ENCODE data around the gene LRRC8D. TPM values are rescaled to one million over a fixed set of nuclear protein-coding genes. Genes with fewer than 3 reads are reported as not detected.

LRRC8D gene
- total RNA-seq, 1 donor from 2014 or later = 42.1 TPM

DNA sequence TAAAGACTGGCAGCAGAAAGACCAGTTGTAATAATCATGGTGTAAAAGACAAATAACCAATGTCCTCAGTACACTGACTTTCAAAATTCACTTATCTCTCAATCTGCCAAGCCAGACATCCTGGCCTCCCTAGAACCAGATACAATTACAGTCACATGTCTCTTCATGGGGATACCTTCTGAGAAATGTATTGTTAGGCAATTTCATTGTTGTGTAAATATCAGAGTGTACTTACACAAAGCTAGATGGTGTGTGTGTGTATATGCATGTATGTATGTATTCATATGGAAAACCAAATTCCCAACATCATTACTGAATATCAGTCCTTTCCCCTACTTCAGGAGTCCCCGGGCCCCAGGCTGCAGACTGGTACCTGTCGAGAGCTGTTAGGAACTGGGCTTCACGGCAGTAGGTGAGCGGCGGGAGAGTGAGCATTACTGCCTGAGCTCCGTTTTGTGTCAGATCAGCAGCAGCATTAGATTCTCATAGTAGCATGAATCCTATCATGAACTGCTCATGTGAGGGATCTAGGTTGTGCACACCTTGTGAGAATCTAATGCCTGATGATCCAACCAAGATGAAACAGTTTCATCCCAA lies 108.7 kb downstream of the LRRC8D start:
- TF ChIP-seq, protein P1, sequence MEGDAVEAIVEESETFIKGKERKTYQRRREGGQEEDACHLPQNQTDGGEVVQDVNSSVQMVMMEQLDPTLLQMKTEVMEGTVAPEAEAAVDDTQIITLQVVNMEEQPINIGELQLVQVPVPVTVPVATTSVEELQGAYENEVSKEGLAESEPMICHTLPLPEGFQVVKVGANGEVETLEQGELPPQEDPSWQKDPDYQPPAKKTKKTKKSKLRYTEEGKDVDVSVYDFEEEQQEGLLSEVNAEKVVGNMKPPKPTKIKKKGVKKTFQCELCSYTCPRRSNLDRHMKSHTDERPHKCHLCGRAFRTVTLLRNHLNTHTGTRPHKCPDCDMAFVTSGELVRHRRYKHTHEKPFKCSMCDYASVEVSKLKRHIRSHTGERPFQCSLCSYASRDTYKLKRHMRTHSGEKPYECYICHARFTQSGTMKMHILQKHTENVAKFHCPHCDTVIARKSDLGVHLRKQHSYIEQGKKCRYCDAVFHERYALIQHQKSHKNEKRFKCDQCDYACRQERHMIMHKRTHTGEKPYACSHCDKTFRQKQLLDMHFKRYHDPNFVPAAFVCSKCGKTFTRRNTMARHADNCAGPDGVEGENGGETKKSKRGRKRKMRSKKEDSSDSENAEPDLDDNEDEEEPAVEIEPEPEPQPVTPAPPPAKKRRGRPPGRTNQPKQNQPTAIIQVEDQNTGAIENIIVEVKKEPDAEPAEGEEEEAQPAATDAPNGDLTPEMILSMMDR (IDR thresholded peaks at IDR 0.05; ENCODE audit: unreplicated experiment) = no peak
- H3K9me3 Mint-ChIP-seq (ENCODE audit: low read depth) = peaks cover 3% of the 10 kb centered on the region
- H3K4me3 Mint-ChIP-seq (ENCODE audit: low read depth) = no peak overlapping the region
- no peaks in the 10 kb centered on the region for H3K27me3 Mint-ChIP-seq
- peaks cover 14% of the 10 kb centered on the region for H3K4me1 Mint-ChIP-seq (ENCODE audit: low read depth)
- no peak overlapping the region for H3K27ac Mint-ChIP-seq
- H3K36me3 Mint-ChIP-seq (ENCODE audit: insufficient read depth) = peaks cover 45% of the 10 kb centered on the region
- DNase-seq (ENCODE audit: low spot score, unreplicated experiment) = no peak

DNA sequence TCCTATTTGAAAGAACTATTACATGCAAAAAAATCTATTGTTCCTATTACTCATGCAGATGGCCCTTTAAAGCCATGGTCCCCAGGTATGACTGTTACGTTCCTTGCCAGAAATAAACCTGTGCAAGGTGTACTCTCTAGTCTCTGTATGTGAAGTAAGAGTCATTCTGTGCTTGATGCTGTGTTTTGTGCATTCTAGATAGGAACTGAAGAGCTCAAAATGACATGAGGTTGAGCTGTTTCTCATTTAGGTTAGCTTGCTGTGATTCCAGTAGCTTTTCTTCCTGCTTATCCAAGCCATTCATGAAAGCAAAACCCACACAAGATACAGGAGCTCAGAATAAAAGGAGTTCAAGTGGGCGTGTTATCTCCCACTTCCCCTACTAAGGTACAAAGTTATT lies 109.7 kb downstream of the LRRC8D start:
- H3K27ac Mint-ChIP-seq = no peak overlapping the region
- H3K4me1 Mint-ChIP-seq (ENCODE audit: low read depth) = peaks cover 12% of the 10 kb centered on the region
- H3K36me3 Mint-ChIP-seq (ENCODE audit: insufficient read depth) = peaks cover 48% of the 10 kb centered on the region
- H3K9me3 Mint-ChIP-seq (ENCODE audit: low read depth) = peaks cover 3% of the 10 kb centered on the region
- no peak overlapping the region for H3K4me3 Mint-ChIP-seq (ENCODE audit: low read depth)
- TF ChIP-seq, protein P1 (IDR thresholded peaks at IDR 0.05; ENCODE audit: unreplicated experiment) = no peak
- no peaks in the 10 kb centered on the region for H3K27me3 Mint-ChIP-seq
- DNase-seq (ENCODE audit: low spot score, unreplicated experiment) = no peak

DNA sequence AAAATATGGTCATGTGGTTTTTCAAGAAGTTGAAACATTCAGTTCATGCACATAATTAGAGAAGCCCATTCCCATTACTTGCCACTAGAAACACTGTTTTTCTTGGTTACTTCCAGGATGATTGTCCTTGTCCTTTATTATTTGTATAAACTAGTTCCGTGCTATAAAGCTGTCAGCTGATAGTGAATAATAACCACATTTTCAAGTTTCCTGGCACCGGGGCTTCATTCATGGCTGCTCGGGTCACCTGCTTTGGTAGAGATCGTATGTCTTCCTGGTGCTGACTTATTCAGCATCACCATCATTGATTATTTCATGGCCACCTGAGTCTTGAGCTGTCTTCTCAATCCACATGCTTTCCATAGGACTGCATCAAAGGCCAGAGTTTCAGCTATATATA lies 111.1 kb downstream of the LRRC8D start:
- DNase-seq (ENCODE audit: low spot score, unreplicated experiment) = no peak
- H3K27me3 Mint-ChIP-seq = no peaks in the 10 kb centered on the region
- TF ChIP-seq, protein P1 (IDR thresholded peaks at IDR 0.05; ENCODE audit: unreplicated experiment) = no peak
- no peak overlapping the region for H3K4me3 Mint-ChIP-seq (ENCODE audit: low read depth)
- peaks cover 44% of the 10 kb centered on the region for H3K36me3 Mint-ChIP-seq (ENCODE audit: insufficient read depth)
- H3K27ac Mint-ChIP-seq = peak overlapping the region; percentile 51
- peaks cover 12% of the 10 kb centered on the region for H3K4me1 Mint-ChIP-seq (ENCODE audit: low read depth)
- peaks cover 3% of the 10 kb centered on the region for H3K9me3 Mint-ChIP-seq (ENCODE audit: low read depth)

DNA sequence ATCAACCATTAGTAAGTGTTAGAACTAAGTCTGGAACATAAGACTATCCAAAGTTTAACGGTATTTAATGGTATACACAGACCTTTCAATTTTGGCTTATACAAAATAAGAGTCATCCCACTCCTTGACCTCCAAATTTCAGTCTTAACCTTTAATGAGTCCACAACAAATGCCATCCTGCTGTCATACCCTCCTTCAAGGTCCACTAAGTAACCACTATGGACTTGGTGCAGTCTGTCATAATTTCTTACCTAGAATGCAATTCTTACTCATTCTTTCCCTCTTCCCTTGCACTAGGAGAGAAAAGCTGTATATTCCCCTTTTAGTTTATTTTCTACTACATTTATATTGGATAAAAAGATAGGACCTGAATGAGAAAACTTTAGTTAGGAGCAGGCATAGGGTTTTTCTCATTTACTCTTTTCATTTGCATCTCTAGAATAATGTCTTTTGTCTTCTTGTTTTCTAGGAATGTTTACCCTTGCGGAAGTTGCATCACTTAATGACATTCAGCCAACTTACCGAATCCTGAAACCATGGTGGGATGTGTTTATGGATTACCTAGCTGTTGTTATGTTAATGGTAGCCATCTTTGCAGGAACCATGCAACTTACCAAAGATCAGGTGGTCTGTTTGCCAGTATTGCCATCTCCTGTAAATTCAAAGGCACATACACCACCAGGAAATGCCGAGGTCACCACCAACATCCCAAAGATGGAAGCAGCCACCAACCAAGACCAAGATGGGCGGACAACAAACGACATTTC lies 111.9 kb downstream of the LRRC8D start:
- H3K4me3 Mint-ChIP-seq (ENCODE audit: low read depth) = no peak overlapping the region
- peaks cover 3% of the 10 kb centered on the region for H3K9me3 Mint-ChIP-seq (ENCODE audit: low read depth)
- H3K27me3 Mint-ChIP-seq = no peaks in the 10 kb centered on the region
- peak overlapping the region; percentile 31 for H3K27ac Mint-ChIP-seq
- peaks cover 41% of the 10 kb centered on the region for H3K36me3 Mint-ChIP-seq (ENCODE audit: insufficient read depth)
- no peak for DNase-seq (ENCODE audit: low spot score, unreplicated experiment)
- TF ChIP-seq, protein P1 (IDR thresholded peaks at IDR 0.05; ENCODE audit: unreplicated experiment) = no peak
- peaks cover 12% of the 10 kb centered on the region for H3K4me1 Mint-ChIP-seq (ENCODE audit: low read depth)

DNA sequence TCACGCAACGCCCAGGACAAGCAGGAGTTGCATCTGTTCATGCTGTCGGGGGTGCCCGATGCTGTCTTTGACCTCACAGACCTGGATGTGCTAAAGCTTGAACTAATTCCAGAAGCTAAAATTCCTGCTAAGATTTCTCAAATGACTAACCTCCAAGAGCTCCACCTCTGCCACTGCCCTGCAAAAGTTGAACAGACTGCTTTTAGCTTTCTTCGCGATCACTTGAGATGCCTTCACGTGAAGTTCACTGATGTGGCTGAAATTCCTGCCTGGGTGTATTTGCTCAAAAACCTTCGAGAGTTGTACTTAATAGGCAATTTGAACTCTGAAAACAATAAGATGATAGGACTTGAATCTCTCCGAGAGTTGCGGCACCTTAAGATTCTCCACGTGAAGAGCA lies 113.6 kb downstream of the LRRC8D start:
- Mint-ChIP-seq H3K36me3 (ENCODE audit: insufficient read depth) (peaks cover 33% of the 10 kb centered on the region), H3K4me3 (ENCODE audit: low read depth) (no peak overlapping the region), H3K27ac (no peak overlapping the region), H3K9me3 (ENCODE audit: low read depth) (peaks cover 3% of the 10 kb centered on the region), H3K4me1 (ENCODE audit: low read depth) (peaks cover 15% of the 10 kb centered on the region), H3K27me3 (no peaks in the 10 kb centered on the region)
- TF ChIP-seq, protein P1 (IDR thresholded peaks at IDR 0.05; ENCODE audit: unreplicated experiment) = no peak
- no peak for DNase-seq (ENCODE audit: low spot score, unreplicated experiment)

Measured in progenitor cell of endocrine pancreas (in vitro differentiated cells).